Dendritic cell treated with granulocyte-macrophage colony-stimulating factor and Interleukin-4, amounts not matched to agents 40 ng/mL and 50 ng/mL, for 4 days (primary cell): ENCODE data around the gene CPNE1.
A peak's percentile ranks its signal among the peaks of the same experiment; 100 is the strongest.

Source experiments
- H3K27ac Mint-ChIP-seq: one replicate; pipeline ENCODE4 v1.8.0; 2022; ENCODE audit warnings: mild to moderate bottlenecking, mixed read lengths
- H3K27me3 Mint-ChIP-seq: one replicate; pipeline ENCODE4 v1.8.0; 2022; ENCODE audit warnings: mild to moderate bottlenecking, mixed read lengths
- H3K36me3 Mint-ChIP-seq: one replicate; pipeline ENCODE4 v1.8.0; 2022; ENCODE audit warnings: low read depth, mixed read lengths
- H3K4me1 Mint-ChIP-seq: one replicate; pipeline ENCODE4 v1.8.0; 2022; ENCODE audit warnings: low read depth, mixed read lengths
- H3K4me3 Mint-ChIP-seq: one replicate; pipeline ENCODE4 v1.8.0; 2022; ENCODE audit warnings: mild to moderate bottlenecking, moderate library complexity, mixed read lengths
- H3K9me3 Mint-ChIP-seq: one replicate; pipeline ENCODE4 v1.8.0; 2022; ENCODE audit warnings: mixed read lengths
- intact Hi-C: fragments of 100-400 bp; cut with micrococcal nuclease; formaldehyde crosslinking; loops from one replicate; pipeline ENCODE4 v1.15.0; 2022

Gene CPNE1

DNA sequence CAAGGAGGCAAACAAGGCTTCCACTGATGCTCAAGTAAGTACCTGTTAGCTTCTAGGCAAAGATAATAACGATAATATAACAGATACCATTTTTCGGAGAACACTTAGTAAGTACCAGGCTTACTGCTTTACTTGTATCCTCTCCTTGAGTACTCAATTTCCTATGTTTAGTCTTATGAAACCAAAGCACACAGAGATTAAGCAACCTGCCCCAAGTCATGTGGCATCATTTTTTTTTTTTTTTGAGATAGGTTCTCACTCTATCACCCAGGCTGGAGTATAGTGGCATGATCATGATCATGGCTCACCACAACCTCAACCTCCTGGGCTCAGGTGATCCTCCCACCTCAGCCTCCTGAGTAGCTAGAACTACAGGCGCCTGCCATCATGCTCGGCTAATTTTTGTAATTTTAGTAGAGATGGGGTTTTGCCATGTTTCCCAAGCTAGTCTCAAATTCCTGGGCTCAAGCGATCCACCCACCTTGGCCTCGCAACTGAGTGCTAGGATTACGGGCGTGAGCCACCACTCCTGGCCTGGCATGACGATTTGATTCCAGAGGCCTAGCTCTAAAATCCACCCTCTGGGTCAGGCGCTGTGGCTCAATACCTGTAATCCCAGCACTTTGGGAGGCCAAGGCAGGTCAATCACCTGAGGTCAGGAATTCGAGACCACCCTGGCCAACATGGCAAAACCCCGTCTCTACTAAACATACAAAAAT is 35.1 kb downstream of the CPNE1 start:
- H3K4me3 Mint-ChIP-seq: no peak overlapping the region
- no peaks in the 10 kb centered on the region for H3K27me3 Mint-ChIP-seq
- peaks cover 2% of the 10 kb centered on the region for H3K4me1 Mint-ChIP-seq
- H3K36me3 Mint-ChIP-seq: peaks cover 91% of the 10 kb centered on the region
- H3K9me3 Mint-ChIP-seq: no peaks in the 10 kb centered on the region
- intact Hi-C loops: no loop called here
- no peak overlapping the region for H3K27ac Mint-ChIP-seq

DNA sequence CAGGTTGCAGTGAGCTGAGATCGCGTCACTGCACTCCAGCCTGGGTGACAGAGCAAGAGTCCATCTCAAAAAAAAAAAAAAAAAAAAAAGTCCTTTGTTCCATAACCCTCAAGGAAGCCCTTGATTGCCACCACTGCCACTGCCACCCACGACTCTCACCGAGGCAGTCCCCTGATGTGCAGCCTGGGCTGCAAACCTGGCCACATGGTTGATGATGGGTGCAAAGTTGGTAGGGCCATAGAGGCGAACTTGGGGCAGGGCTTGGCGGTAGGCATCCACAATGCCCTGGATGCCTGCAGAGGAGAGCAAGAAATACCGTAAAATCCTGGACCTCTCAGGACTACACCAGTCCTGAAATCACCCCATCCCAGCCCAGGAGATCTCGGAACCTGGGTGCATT is 37.6 kb downstream of the CPNE1 start:
- Mint-ChIP-seq H3K27me3 (no peaks in the 10 kb centered on the region), H3K4me3 (no peak overlapping the region), H3K36me3 (peaks cover 82% of the 10 kb centered on the region), H3K27ac (no peak overlapping the region), H3K4me1 (no peaks in the 10 kb centered on the region), H3K9me3 (no peaks in the 10 kb centered on the region)
- intact Hi-C loops: no loop called here

DNA sequence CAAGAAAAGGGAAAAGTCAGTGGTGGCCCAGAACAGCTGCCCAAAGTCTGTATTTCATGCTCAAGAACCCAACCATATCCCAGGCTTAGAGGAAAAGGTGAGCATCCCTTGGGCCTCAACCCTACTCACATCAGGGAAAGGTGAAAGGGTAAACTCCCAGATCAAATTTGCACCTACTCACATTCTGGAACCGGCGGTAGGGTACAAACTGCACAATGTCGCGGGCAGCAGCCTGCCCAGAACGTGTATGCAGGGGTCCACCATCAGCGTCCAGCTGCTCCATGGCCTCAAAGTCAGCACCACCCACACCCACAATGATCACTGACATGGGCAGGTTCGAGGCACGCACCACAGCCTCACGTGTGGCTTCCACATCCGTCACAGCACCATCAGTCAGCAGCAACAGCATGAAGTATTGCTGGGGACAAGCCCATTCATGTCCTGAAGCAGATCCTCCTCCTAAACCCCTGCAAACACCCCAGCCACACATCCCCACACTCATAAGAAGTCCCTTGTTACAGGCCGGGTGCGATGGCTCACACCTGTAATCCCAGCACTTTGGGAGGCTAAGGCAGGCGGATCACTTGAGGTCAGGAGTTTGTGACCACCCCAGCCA is 38.2 kb downstream of the CPNE1 start:
- Mint-ChIP-seq H3K9me3 (no peaks in the 10 kb centered on the region), H3K27me3 (no peaks in the 10 kb centered on the region), H3K27ac (no peak overlapping the region), H3K36me3 (peaks cover 75% of the 10 kb centered on the region), H3K4me3 (no peak overlapping the region), H3K4me1 (no peaks in the 10 kb centered on the region)
- intact Hi-C loops: no loop called here

DNA sequence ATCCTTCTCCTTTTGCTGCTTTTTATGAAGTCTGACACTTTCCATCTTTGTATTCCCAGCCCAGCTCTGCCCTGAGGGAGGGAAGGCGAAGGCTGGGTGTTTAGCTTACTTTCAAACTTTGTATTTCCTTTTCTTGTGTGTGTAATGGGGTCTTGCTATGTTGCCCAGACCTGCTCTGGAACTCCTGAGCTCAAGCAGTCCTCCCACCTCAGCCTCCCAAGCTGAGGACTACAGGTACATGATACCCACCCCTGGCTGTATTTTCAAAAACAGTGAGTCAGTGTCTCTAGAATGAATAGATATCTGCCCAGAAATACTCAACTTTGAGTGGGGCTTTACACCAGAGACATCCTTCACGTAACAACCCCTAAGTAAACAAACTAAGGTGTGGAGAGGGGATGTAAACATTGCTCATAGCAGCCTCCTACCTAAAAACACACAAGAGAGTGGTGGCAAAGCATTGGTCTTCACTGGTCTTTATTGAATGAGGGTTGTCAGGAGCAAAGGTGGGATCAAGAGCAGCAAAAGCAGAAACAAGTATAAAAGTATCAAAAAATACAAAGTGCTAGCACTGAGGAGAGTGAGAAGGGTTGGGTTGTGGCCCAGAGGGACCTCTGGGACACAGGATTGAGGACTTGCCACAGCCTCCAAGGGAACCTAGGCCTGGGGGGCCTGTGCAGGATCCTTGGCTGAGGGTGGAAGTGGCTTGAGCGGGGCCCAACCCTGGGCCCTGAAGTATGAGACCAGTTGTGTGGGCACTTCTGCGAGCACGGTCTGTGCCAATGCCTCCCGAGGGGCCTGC is 38.9 kb downstream of the CPNE1 start:
- Mint-ChIP-seq H3K36me3 (peaks cover 68% of the 10 kb centered on the region), H3K9me3 (no peaks in the 10 kb centered on the region), H3K4me3 (no peak overlapping the region), H3K4me1 (no peaks in the 10 kb centered on the region), H3K27ac (no peak overlapping the region), H3K27me3 (peaks cover 2% of the 10 kb centered on the region)
- intact Hi-C loops: no loop called here

DNA sequence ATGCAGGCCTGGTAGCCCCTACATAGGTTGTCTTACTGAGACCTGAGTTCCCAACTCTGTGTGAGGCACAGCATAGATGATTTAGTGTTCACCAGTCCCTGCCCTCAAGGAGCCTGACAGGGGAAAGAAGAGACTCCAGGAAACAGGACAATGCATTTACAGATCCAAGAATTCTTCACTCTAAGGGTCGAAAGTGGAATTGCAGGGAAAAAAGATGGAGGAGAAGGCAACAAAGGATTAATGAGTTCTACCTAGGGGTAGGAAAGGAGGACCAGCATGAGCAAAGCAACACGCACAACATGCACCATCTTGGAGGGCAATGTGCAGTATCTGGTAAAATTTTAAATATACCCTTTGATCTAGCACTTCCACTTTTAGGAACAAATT is 43.1 kb downstream of the CPNE1 start:
- peaks cover 32% of the 10 kb centered on the region for H3K4me1 Mint-ChIP-seq
- no peaks in the 10 kb centered on the region for H3K9me3 Mint-ChIP-seq
- H3K4me3 Mint-ChIP-seq: no peak overlapping the region
- no peak overlapping the region for H3K27ac Mint-ChIP-seq
- H3K36me3 Mint-ChIP-seq: peaks cover 30% of the 10 kb centered on the region
- intact Hi-C loops: no loop called here
- peaks cover 42% of the 10 kb centered on the region for H3K27me3 Mint-ChIP-seq

DNA sequence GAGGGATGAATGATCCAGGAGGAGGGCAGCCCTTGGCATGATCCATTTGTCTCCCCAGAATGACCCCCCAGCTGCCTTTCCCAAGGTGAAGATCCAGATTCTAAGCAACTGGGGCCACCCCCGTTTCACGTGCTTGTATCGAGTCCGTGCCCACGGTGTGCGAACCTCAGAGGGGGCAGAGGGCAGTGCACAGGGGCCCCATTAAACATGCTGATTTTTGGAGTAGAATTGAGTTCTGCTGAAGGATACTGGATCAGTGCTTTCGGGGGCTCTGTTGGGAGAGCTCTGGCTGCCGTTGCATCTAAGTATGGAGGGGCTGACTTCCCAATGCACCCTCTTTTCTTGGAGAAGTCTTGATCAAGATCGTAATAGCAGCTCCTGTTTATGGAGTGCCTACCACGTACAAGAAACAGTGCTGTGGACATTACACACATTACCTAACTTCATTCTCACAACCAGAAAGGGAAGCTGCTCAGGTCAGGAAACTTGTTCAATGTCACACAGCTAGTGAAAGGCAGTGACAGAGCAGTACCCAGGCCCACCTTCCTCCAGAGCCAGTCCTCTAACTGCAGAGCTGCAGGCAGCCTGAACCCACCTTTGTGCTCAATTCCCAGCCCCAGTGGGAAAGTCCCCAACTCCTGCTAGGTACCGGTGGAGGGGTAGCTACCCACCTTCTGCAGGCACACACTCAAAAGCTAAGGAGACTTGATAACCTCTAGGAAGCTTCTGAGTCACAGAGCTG is 43.7 kb downstream of the CPNE1 start:
- intact Hi-C loops: no loop called here
- Mint-ChIP-seq H3K4me3 (no peak overlapping the region), H3K4me1 (peaks cover 33% of the 10 kb centered on the region), H3K27ac (no peak overlapping the region), H3K36me3 (peaks cover 26% of the 10 kb centered on the region), H3K27me3 (peaks cover 42% of the 10 kb centered on the region), H3K9me3 (no peaks in the 10 kb centered on the region)

DNA sequence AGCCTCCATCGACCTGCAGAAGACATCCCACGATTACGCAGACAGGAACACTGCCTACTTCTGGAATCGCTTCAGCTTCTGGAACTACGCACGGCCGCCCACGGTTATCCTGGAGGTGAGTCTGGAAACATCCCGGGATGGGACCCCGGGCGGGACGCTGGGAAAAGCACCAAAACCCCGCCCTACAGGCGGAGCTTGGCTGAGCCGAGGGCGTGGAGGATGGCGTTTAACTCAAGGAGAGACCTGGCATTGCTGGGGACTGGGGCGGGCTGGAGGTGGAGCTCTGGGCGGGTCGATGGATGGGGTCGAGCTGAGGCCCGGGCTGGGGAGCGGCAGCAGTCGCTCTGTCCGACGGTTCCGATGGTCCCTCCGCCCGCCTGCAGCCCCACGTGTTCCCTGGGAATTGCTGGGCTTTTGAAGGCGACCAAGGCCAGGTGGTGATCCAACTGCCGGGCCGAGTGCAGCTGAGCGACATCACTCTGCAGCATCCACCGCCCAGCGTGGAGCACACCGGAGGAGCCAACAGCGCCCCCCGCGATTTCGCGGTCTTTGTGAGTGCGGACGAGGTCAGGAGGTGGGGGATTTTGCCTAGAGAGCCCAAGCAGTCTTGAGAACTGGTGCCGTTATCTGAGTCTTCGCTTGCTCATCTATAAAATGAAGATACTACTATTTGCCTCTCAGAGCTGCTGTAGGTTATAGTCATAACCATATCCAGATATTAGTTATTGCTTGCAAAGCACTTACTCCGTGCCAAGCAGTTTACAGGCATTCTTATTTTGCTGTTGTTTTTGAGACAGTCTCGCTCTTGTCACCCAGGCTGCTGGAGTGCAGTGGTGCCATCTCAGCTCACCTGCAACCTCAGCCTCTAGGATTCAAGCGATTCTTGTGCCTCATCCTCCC is 45.3 kb downstream of the CPNE1 start:
- intact Hi-C loops: no loop called here
- Mint-ChIP-seq H3K36me3 (peaks cover 10% of the 10 kb centered on the region), H3K27me3 (peaks cover 43% of the 10 kb centered on the region), H3K9me3 (no peaks in the 10 kb centered on the region), H3K4me3 (peak overlapping the region; percentile 73), H3K27ac (no peak overlapping the region), H3K4me1 (peaks cover 45% of the 10 kb centered on the region)

DNA sequence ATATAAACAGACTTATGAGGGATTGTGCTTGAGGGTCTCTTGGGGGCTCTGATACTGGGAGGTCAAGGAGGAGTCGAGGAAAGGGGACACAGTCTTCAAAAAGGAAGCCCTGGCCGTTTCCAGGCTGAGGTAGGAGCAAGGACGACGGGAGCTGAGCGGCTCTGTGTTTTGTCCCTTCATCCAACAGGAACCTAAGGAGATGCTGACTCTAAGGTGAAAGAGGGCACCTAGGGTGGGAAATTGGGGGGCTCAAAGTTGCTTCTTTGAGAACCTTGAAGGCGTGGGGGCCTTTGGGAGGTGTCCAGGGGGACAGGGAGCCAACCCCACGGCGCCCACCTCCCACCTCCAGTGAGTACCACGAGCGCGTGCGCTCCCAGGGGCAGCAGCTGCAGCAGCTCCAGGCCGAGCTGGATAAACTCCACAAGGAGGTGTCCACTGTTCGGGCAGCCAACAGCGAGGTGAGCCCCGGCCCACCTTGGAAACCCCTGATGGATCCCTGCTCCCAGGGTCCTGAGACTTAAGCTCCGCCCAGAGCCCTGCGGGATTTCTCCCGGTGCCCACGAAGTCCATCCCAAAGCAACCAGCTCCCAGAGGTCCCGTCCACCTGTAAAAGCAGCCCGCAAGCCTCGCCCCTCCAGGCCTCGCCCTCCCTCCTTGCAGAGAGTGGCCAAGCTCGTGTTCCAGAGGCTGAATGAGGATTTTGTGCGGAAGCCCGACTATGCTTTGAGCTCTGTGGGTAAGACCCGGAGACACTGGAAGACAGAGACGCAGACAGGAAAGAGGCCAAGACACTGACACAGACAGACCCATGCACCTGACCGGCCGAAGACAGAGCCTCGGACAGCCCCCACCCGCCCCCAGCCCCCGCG is 46.2 kb downstream of the CPNE1 start:
- Mint-ChIP-seq H3K27me3 (peaks cover 49% of the 10 kb centered on the region), H3K27ac (no peak overlapping the region), H3K9me3 (no peaks in the 10 kb centered on the region), H3K36me3 (peaks cover 5% of the 10 kb centered on the region), H3K4me3 (peak overlapping the region; percentile 51), H3K4me1 (peaks cover 47% of the 10 kb centered on the region)
- intact Hi-C loops: no loop called here

DNA sequence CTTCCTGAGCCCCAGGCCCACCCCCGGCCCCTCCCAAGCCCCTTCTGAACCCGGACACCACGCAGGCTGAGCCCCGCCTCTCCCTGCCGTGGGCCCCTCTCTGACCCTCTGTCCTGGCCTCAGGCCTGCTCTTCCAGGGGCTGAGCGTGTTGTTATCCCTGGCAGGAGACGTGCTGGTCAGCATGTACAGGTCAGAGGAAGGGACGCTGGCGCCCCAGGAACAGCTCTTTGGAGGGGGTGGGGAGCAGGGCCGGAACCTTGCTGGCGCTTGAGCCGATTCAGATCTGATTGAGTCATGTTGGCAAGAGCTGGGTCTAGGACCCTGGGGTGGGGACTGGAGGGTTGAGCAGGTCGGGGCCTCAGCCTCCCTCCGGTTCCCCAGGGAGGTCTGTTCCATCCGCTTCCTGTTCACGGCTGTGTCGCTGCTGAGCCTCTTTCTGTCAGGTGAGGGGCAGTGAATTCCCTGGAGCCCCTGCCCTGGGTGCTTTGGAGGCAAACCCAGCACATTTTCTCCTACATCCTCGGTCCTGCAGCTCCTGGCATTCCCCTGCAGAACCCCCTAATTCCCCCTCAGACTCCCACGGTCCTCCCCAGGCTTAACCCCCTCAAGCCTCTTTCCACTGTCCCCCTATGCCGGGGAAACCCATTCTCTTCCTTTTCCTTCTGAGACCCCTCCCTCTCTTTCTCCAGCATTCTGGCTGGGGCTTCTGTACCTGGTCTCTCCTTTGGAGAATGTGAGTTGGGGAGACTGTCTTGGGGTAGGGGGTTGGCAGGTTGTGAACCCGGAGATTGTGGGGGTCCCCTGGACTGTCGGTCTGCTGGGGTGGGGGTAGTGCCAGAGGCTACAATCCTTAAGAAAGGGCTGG is 47.1 kb downstream of the CPNE1 start:
- intact Hi-C loops: loop anchor here (2.0 kb wide), 1 partner anchor 155 kb away; the partner anchor contains the start of gene PHF20
- Mint-ChIP-seq H3K27ac (peak overlapping the region; percentile 94), H3K9me3 (no peaks in the 10 kb centered on the region), H3K4me1 (peaks cover 47% of the 10 kb centered on the region), H3K36me3 (peaks cover 5% of the 10 kb centered on the region), H3K4me3 (peak overlapping the region; percentile 89), H3K27me3 (peaks cover 49% of the 10 kb centered on the region)

DNA sequence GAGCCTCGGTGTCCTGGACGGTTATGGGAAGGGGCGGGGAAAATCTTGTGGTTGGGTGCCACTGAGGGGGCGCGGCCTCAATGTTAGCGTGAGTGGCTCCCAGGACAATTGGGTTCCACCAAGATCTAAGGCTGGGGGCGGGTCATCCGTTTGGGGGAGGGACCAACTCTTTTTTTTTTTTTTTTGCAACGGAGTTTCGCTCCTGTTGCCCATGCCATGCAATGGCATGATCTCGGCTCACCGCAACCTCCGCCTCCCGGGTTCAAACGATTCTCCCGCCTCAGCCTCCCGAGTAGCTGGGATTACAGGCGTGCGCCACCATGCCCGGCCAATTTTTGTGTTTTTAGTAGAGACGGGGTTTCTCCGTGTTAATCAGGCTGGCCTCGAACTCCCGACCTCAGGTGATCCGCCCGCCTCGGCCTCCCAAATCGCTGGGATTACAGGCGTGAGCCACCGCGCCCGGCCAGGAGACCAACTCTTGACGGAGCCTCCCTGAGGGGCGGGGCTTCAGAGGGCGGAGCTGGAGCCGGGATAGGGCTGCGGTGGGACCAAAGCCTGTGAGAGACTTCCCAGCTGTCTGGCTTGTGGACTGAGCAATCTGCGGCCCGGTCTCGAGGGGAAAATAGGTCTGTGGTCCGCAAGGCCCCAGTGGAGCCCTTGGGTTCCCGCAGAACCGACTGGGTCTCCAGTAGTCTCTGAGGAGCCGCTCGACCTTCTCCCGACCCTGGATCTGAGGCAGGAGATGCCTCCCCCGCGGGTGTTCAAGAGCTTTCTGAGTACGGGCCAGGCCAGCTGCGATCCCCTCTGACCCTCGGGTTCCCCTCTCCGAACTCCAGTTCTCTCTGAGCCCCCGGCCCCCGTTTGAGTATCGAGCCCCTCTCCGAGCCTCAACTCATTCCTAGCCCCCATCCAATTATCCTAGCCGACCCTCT is 48.0 kb downstream of the CPNE1 start:
- no peaks in the 10 kb centered on the region for H3K9me3 Mint-ChIP-seq
- peak overlapping the region; percentile 89 for H3K4me3 Mint-ChIP-seq
- intact Hi-C loops: loop anchor here (1.0 to 2.0 kb wide), 3 partner anchors 48 to 156 kb away; partner anchors contain the start of genes CPNE1, ERGIC3, PHF20 and RBM12
- peaks cover 49% of the 10 kb centered on the region for H3K27me3 Mint-ChIP-seq
- peaks cover 47% of the 10 kb centered on the region for H3K4me1 Mint-ChIP-seq
- H3K36me3 Mint-ChIP-seq: peaks cover 5% of the 10 kb centered on the region
- H3K27ac Mint-ChIP-seq: peak overlapping the region; percentile 94
